GM12891 (cell line): ENCODE data around the gene RRP36.

Source experiments
- DNase-seq: peaks from one replicate; pipeline ENCODE4 v3.0.0; 2011; ENCODE audit warnings: low spot score; ENCODE audit not compliant: insufficient read length
- FAIRE-seq: peaks from 2 replicates; lab custom pipeline; 2011; peaks lifted over from hg19 to GRCh38; lab: Jason Lieb, UNC
- PAX5 ChIP-seq: IDR thresholded peaks from 2 replicates; pipeline ENCODE4 v1.6.1; 2011; ENCODE audit warnings: low read length, moderate library complexity, mild to moderate bottlenecking; ENCODE audit not compliant: insufficient read depth, severe bottlenecking
- POLR2A ChIP-seq: IDR thresholded peaks from 2 replicates; pipeline ENCODE4 v1.6.1; 2011; ENCODE audit warnings: low read depth, low read length, control low read depth
- POLR2AphosphoS5 ChIP-seq: IDR thresholded peaks from 2 replicates; pipeline ENCODE4 v1.6.1; 2011; ENCODE audit warnings: low read depth, low read length, control low read depth
- POU2F2 ChIP-seq: IDR thresholded peaks from 2 replicates; pipeline ENCODE4 v1.6.1; 2011; ENCODE audit warnings: low read depth, mild to moderate bottlenecking, control low read depth, low read length, moderate library complexity
- SPI1 ChIP-seq: IDR thresholded peaks from 2 replicates; pipeline ENCODE4 v1.6.1; 2011; ENCODE audit warnings: low read depth, low read length, control low read depth
- TAF1 ChIP-seq: IDR thresholded peaks from 2 replicates; pipeline ENCODE4 v1.6.1; 2011; ENCODE audit warnings: low read depth, low read length, control low read depth

RRP36 gene

GRCh38 chr6:43016176-43016942, 5.1 kb upstream of the RRP36 start:
- no peak for DNase-seq
- TF ChIP-seq POLR2AphosphoS5: no peak
- TF ChIP-seq SPI1: no peak
- TF ChIP-seq POLR2A: no peak
- no peak for TF ChIP-seq PAX5
- TF ChIP-seq POU2F2: no peak
- TF ChIP-seq TAF1: no peak
- no peak for FAIRE-seq

GRCh38 chr6:43016943-43017334, 4.5 kb upstream of the RRP36 start:
- no peak for FAIRE-seq
- no peak for TF ChIP-seq SPI1
- no peak for TF ChIP-seq POLR2A
- no peak for TF ChIP-seq PAX5
- no peak for TF ChIP-seq POLR2AphosphoS5
- no peak for TF ChIP-seq POU2F2
- no peak for TF ChIP-seq TAF1
- no peak for DNase-seq

- TF ChIP-seq POU2F2: no peak
- no peak for TF ChIP-seq TAF1
- TF ChIP-seq SPI1: no peak
- TF ChIP-seq POLR2A: no peak
- no peak for TF ChIP-seq PAX5
- no peak for TF ChIP-seq POLR2AphosphoS5
- no peak for DNase-seq
- no peak for FAIRE-seq
These were observed 2.3 kb upstream of the RRP36 start for GRCh38 chr6:43019152-43019551.

- FAIRE-seq: no peak
- no peak for DNase-seq
- TF ChIP-seq POLR2AphosphoS5 (no peak), PAX5 (no peak)
These were observed 1.2 kb upstream of the RRP36 start for GRCh38 chr6:43020052-43020705.

GRCh38 chr6:43020847-43021246, 576 bp upstream of the RRP36 start:
- DNase-seq: no peak
- TF ChIP-seq POU2F2 (no peak), PAX5 (no peak), SPI1 (no peak), TAF1 (no peak), POLR2AphosphoS5 (no peak), POLR2A (no peak)
- no peak for FAIRE-seq

GRCh38 chr6:43024436-43024835, 3.0 kb downstream of the RRP36 start:
- DNase-seq: no peak
- TF ChIP-seq POLR2A: no peak
- TF ChIP-seq TAF1: no peak
- no peak for TF ChIP-seq PAX5
- no peak for TF ChIP-seq POLR2AphosphoS5
- TF ChIP-seq SPI1: no peak
- TF ChIP-seq POU2F2: no peak
- FAIRE-seq: no peak

- FAIRE-seq (no peak), DNase-seq (no peak)
- TF ChIP-seq POLR2AphosphoS5: no peak
These were observed 4.9 kb downstream of the RRP36 start for GRCh38 chr6:43026365-43026764.

- DNase-seq (no peak), FAIRE-seq (no peak)
These were observed 7.7 kb downstream of the RRP36 start for GRCh38 chr6:43029120-43029519.

GRCh38 chr6:43032326-43032725, 10.9 kb downstream of the RRP36 start:
- FAIRE-seq: no peak
- TF ChIP-seq POLR2AphosphoS5: no peak
- TF ChIP-seq SPI1: no peak
- no peak for TF ChIP-seq POLR2A
- TF ChIP-seq TAF1: no peak
- no peak for TF ChIP-seq PAX5
- TF ChIP-seq POU2F2: no peak

More at GRCh38 chr6:43029120-43029519, 7.7 kb downstream of the RRP36 start:
- TF ChIP-seq SPI1: no peak
- no peak for TF ChIP-seq TAF1
- TF ChIP-seq POU2F2: no peak
- TF ChIP-seq PAX5: no peak
- no peak for TF ChIP-seq POLR2A

More at GRCh38 chr6:43032326-43032725, 10.9 kb downstream of the RRP36 start:
- no peak for DNase-seq
